BLaER1 (cell line): Measurements from ENCODE around the gene FAM124B.
A peak's percentile ranks its signal among the peaks of the same experiment; 100 is the strongest.
"Not testable (repeated sequence)": the region's sequence is repeated elsewhere in the genome, so short reads cannot be mapped to it uniquely, and the experiment has no call there.

Experiments
- H3K27ac ChIP-seq: shearing (Covaris generic); formaldehyde crosslinking; 2 replicates; pipeline ENCODE4 v1.8.1; 2022
- H3K27me3 ChIP-seq: shearing (Covaris generic); formaldehyde crosslinking; 2 replicates; pipeline ENCODE4 v1.8.1; 2022
- H3K36me3 ChIP-seq: shearing (Covaris generic); formaldehyde crosslinking; 2 replicates; pipeline ENCODE4 v1.8.1; 2022
- H3K4me1 ChIP-seq: shearing (Covaris generic); formaldehyde crosslinking; 2 replicates; pipeline ENCODE4 v1.8.1; 2022
- H3K4me2 ChIP-seq: shearing (Covaris generic); formaldehyde crosslinking; 2 replicates; pipeline ENCODE4 v1.8.1; 2022
- H3K4me3 ChIP-seq: shearing (Covaris generic); formaldehyde crosslinking; 2 replicates; pipeline ENCODE4 v1.8.1; 2022
- H3K9ac ChIP-seq: shearing (Covaris generic); formaldehyde crosslinking; 2 replicates; pipeline ENCODE4 v1.8.1; 2022
- H3K9me3 ChIP-seq: shearing (Covaris generic); formaldehyde crosslinking; 2 replicates; pipeline ENCODE4 v1.8.1; 2022
- H4K20me1 ChIP-seq: shearing (Covaris generic); formaldehyde crosslinking; 2 replicates; pipeline ENCODE4 v1.8.1; 2022
- Cebpa-rat ChIP-seq: shearing (Covaris generic); IDR thresholded peaks from 2 replicates; pipeline ENCODE4 v1.8.1; 2022

FAM124B gene

DNA sequence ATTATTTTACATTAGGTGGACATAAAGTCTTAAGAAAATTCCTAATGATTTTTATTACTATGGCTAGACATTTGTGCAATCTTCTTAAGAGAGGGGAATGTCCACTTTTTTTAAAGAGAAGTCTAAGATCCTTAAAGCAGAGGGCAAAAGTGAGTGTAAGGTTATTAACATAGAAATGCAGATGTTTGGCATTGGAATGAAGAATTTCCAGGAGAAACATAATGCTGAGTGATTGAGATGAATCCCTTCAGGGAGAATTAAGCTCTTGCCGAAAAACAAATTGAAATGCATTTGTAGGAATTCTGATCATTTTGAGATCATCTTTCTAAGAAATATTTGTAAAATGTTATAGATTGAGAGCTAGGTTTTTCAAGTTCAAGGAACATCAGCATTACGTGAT, 15.0 kb downstream of the FAM124B start:
- no peaks in the 10 kb centered on the region for H3K27me3 ChIP-seq
- H3K4me2 ChIP-seq = no peak overlapping the region
- no peak for TF ChIP-seq Cebpa-rat
- H3K4me3 ChIP-seq = no peak overlapping the region
- H3K9ac ChIP-seq = no peak overlapping the region
- no peaks in the 10 kb centered on the region for H3K9me3 ChIP-seq
- H3K4me1 ChIP-seq = no peaks in the 10 kb centered on the region
- H3K27ac ChIP-seq = no peak overlapping the region
- no peaks in the 10 kb centered on the region for H4K20me1 ChIP-seq
- no peaks in the 10 kb centered on the region for H3K36me3 ChIP-seq

- Histone ChIP-seq H3K36me3 (no peaks in the 10 kb centered on the region), H3K27ac (no peak overlapping the region), H3K27me3 (no peaks in the 10 kb centered on the region), H3K4me1 (peaks cover 6% of the 10 kb centered on the region), H3K9me3 (no peaks in the 10 kb centered on the region), H3K9ac (no peak overlapping the region), H4K20me1 (no peaks in the 10 kb centered on the region), H3K4me3 (no peak overlapping the region), H3K4me2 (no peak overlapping the region)
- no peak for TF ChIP-seq Cebpa-rat
Measured at GRCh38 chr2:224382973-224383555, 18.8 kb downstream of the FAM124B start.

DNA sequence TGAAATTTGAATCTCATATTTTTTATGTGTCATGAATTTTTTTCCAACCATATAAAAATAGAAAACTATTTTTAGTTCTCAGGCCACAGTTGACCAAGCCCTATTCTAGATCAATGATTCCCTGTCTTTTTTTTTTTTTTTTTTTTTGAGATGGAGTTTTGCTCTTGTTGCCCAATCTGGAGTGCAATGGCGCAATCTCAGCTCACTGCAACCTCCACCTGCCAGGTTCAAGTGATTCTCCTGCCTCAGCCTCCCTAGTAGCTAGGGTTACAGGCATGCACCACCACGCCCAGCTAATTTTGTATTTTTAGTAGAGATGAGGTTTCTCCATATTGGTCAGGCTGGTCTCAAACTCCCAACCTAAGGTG, 19.6 kb downstream of the FAM124B start:
- not testable (repeated sequence) for H4K20me1 ChIP-seq, H3K9ac ChIP-seq, H3K36me3 ChIP-seq, H3K27me3 ChIP-seq, H3K4me3 ChIP-seq, H3K27ac ChIP-seq, H3K9me3 ChIP-seq, H3K4me2 ChIP-seq
- H3K4me1 ChIP-seq = peaks cover 14% of the 10 kb centered on the region

- Histone ChIP-seq H3K4me2 (no peak overlapping the region), H3K27me3 (no peaks in the 10 kb centered on the region), H3K4me3 (no peak overlapping the region), H3K36me3 (no peaks in the 10 kb centered on the region), H3K9me3 (no peaks in the 10 kb centered on the region), H3K27ac (no peak overlapping the region), H3K9ac (no peak overlapping the region), H4K20me1 (no peaks in the 10 kb centered on the region), H3K4me1 (peaks cover 17% of the 10 kb centered on the region)
- no peak for TF ChIP-seq Cebpa-rat
Measured at GRCh38 chr2:224381521-224382279, 20.2 kb downstream of the FAM124B start.

DNA sequence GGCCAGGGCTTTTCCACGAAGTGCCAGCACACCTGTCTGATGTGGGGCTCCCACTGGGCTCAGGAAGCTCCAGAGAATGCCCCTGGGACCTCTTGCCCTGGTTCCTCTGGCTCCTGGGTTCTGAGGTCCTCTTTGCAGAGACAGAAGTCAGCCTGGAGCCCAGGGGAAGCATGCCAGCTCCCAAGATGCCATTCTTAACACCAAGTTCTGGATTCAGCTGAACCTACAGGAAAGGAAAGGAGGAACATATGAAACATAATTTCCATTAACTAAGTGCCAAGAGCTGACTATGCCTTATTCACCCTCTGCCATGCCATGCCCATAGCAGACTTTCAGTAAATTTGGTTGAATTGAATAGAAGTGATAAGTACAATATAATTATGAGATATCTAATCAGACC, 21.9 kb downstream of the FAM124B start:
- Histone ChIP-seq H3K27me3 (no peaks in the 10 kb centered on the region), H3K9ac (no peak overlapping the region), H3K27ac (no peak overlapping the region), H3K4me2 (no peak overlapping the region), H3K36me3 (no peaks in the 10 kb centered on the region), H3K4me1 (peaks cover 17% of the 10 kb centered on the region), H4K20me1 (no peaks in the 10 kb centered on the region), H3K4me3 (no peak overlapping the region), H3K9me3 (no peaks in the 10 kb centered on the region)
- TF ChIP-seq Cebpa-rat = no peak

DNA sequence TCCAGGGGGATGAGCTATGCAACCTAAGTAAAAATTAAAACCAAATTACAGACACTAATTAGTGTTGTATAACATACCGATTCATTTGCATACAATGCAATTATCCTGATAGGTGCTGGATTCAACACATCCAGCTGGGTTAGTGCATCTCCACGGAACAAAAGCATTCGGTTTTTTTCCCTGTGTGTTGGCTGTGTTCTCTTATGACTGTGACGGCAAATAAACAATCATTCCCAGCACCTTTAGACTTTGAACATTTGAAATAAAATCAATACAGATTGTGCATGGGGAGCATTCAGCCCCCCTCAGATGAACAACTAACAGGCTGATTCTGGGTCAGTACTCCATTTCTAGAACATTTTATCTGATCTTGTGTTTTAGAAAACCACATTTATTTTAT, 22.7 kb downstream of the FAM124B start:
- no peaks in the 10 kb centered on the region for H4K20me1 ChIP-seq
- H3K4me3 ChIP-seq = no peak overlapping the region
- H3K36me3 ChIP-seq = no peaks in the 10 kb centered on the region
- no peak overlapping the region for H3K27ac ChIP-seq
- no peak for TF ChIP-seq Cebpa-rat
- no peak overlapping the region for H3K9ac ChIP-seq
- H3K27me3 ChIP-seq = no peaks in the 10 kb centered on the region
- no peaks in the 10 kb centered on the region for H3K9me3 ChIP-seq
- no peak overlapping the region for H3K4me2 ChIP-seq
- peaks cover 17% of the 10 kb centered on the region for H3K4me1 ChIP-seq

DNA sequence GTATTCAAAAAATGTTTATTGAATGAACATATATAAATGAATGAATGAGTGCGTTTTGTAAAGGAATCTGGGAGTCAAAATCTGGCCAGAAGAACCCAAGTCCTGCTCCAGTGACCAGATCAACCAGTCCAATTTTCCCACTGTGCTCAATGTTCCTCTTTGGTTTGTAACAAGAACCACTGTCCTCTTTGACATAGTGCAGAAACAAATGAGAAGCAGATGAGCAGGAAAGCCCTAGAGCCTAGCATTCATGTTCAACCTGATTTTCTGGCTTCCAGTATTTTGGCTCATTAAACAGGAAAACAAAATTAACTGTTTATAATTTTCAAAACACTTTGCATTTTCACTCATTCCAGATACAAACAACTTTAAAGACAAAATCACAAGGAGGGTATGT, 23.2 kb downstream of the FAM124B start:
- no peaks in the 10 kb centered on the region for H4K20me1 ChIP-seq
- H3K9ac ChIP-seq = no peak overlapping the region

DNA sequence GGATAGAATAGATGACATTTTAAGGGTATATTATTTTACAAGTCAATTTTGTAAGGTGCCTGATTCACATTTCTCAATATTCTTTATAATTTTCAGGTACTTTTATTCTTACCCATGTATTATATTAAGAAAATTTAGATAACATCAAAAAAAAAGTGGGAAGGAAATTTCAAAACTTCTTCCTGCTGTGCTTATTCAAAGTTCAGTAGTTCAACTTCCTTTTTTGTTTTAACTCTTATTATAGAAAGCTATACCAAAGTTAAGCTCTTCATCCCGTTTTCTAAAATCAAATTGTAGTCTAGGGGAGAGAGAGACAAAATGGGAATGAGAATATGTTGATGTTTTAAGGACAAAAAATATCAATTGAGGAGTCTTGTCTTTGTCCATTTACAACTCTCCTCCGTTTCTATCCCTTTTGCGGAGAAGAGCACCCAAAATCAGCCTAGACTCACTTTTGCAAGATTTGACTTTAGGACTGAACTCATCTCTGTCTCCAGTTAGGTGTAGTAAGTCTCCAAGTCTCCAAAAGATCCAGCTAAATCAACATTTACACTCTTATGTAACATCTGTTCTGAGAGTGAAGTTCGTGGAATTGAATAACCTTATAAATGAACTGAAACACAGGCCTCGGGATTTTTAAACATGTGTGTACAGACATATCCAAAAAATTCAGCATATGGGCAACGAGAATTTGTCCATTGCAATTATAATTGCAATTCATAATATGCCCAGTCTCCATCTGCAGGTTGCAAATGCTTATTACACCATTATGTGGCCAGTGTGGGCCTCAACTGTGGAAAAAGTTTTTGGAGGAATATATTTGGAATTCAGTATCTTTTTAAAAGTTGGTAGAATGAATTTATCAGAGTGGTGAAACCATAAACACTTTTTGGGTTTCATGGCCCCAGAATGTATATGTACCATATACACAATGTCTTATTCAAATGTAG, 23.9 kb downstream of the FAM124B start:
- Histone ChIP-seq H3K27me3 (no peaks in the 10 kb centered on the region), H3K36me3 (no peaks in the 10 kb centered on the region), H3K4me1 (peaks cover 17% of the 10 kb centered on the region), H3K27ac (no peak overlapping the region), H3K9me3 (no peaks in the 10 kb centered on the region), H3K9ac (no peak overlapping the region), H3K4me2 (peak overlapping the region; percentile 34), H3K4me3 (no peak overlapping the region), H4K20me1 (no peaks in the 10 kb centered on the region)
- no peak for TF ChIP-seq Cebpa-rat

More for the DNA sequence above, 23.2 kb downstream of the FAM124B start:
- Histone ChIP-seq H3K27ac (no peak overlapping the region), H3K4me2 (no peak overlapping the region), H3K4me1 (peaks cover 17% of the 10 kb centered on the region), H3K27me3 (no peaks in the 10 kb centered on the region), H3K4me3 (no peak overlapping the region), H3K9me3 (no peaks in the 10 kb centered on the region), H3K36me3 (no peaks in the 10 kb centered on the region)
- no peak for TF ChIP-seq Cebpa-rat

DNA sequence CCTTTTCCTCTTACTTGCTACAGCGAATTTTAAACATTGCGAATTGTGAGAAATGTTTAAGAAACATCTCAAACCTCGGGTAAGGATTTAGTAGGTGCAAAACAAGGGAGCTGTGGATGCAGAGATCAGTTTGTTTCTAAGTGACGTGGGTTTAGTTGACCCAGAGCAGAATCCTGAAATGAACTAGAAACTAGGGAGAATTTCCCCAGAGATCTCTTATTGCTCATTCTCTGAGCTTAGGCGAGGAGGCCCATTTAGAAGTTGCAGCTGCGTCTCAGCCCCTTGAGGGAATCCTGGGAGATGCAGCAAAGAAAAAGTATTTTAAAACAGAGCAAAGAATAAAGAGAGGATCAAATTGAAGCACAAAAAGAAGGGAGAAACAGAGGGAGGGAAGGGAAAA, 29.3 kb downstream of the FAM124B start:
- H3K36me3 ChIP-seq = no peaks in the 10 kb centered on the region
- H4K20me1 ChIP-seq = no peaks in the 10 kb centered on the region
- no peak overlapping the region for H3K27ac ChIP-seq
- H3K4me1 ChIP-seq = peaks cover 7% of the 10 kb centered on the region
- no peaks in the 10 kb centered on the region for H3K27me3 ChIP-seq
- no peak overlapping the region for H3K4me2 ChIP-seq
- H3K9me3 ChIP-seq = no peaks in the 10 kb centered on the region
- no peak overlapping the region for H3K4me3 ChIP-seq
- no peak for TF ChIP-seq Cebpa-rat
- H3K9ac ChIP-seq = no peak overlapping the region

- Histone ChIP-seq H3K4me1 (no peaks in the 10 kb centered on the region), H3K27ac (no peak overlapping the region), H3K9ac (no peak overlapping the region), H3K4me3 (no peak overlapping the region), H4K20me1 (no peaks in the 10 kb centered on the region), H3K36me3 (no peaks in the 10 kb centered on the region), H3K27me3 (no peaks in the 10 kb centered on the region), H3K4me2 (no peak overlapping the region), H3K9me3 (no peaks in the 10 kb centered on the region)
- TF ChIP-seq Cebpa-rat = no peak
Measured at GRCh38 chr2:224369028-224369632, 32.8 kb downstream of the FAM124B start.
